Lung (tissue), 12 donors: Measurements from ENCODE around the gene MYOM1. TPM values are rescaled to one million over a fixed set of nuclear protein-coding genes. Genes with fewer than 3 reads are reported as not detected.

Experiments used
- ATAC-seq: fragments of 200-7000 bp; cut with Tn5 transposase; one replicate; pipeline ENCODE4 v1.9.1; 2020; ENCODE audit warnings: moderate number of reproducible peaks; ENCODE audit not compliant: insufficient read depth, low FRiP score
- DNase-seq, 3 donors: peaks; one replicate each; pipeline ENCODE4 v3.0.0-alpha.2; 2013 to 2017
- H3K27ac ChIP-seq, 2 donors: one replicate each; pipeline ENCODE4 v1.5.1; 2013; ENCODE audit warnings: mild to moderate bottlenecking in 2 of 2, moderate library complexity in 2 of 2, control low read depth in 1 of 2, inconsistent platforms in 1 of 2, low read depth in 1 of 2, low read length in 1 of 2
- H3K27me3 ChIP-seq, 3 donors: one replicate each; pipeline ENCODE4 v1.5.1; 2013; ENCODE audit warnings: low read length in 2 of 3; ENCODE audit not compliant: control insufficient read depth in 3 of 3, insufficient read depth in 3 of 3
- H3K36me3 ChIP-seq, 4 donors: one replicate each; pipeline ENCODE4 v1.5.1; 2013; ENCODE audit warnings: low read length in 4 of 4, mild to moderate bottlenecking in 1 of 4, moderate library complexity in 1 of 4; ENCODE audit not compliant: control insufficient read depth in 4 of 4, insufficient read depth in 4 of 4
- H3K4me1 ChIP-seq, 5 donors: one replicate each; pipeline ENCODE4 v1.5.1; 2013; ENCODE audit warnings: low read length in 5 of 5, mild to moderate bottlenecking in 2 of 5, moderate library complexity in 1 of 5; ENCODE audit not compliant: control insufficient read depth in 5 of 5, insufficient read depth in 5 of 5
- H3K4me3 ChIP-seq: one replicate; pipeline ENCODE4 v1.5.1; 2013; ENCODE audit warnings: mild to moderate bottlenecking, control low read depth, moderate library complexity
- H3K9ac ChIP-seq, 2 donors: one replicate each; pipeline ENCODE4 v1.5.1; 2013; ENCODE audit warnings: low read length in 2 of 2, control low read depth in 1 of 2; ENCODE audit not compliant: insufficient read depth in 1 of 2
- H3K9me3 ChIP-seq, 4 donors: one replicate each; pipeline ENCODE4 v1.5.1; 2013; ENCODE audit warnings: low read length in 3 of 4, mild to moderate bottlenecking in 1 of 4, moderate library complexity in 1 of 4; ENCODE audit not compliant: control insufficient read depth in 4 of 4, insufficient read depth in 3 of 4
- CTCF ChIP-seq: IDR thresholded peaks from 2 replicates; pipeline ENCODE4 v1.5.1; 2012; ENCODE audit warnings: mild to moderate bottlenecking; ENCODE audit errors: control extremely low read depth, extremely low read depth
- WGBS, 2 donors: extraction: QIAGEN DNeasy Blood & Tissue Kit; methylation state at CpG; one replicate each; pipeline ENCODE4 v1.1.7; 2013; 5-methylcytosine and 5-hydroxymethylcytosine counted together
- polyA plus RNA-seq, 2 donors: library from polyadenylated mRNA; stranded (reverse); fragments of 200-250 nt; gene quantifications; one replicate each; pipeline ENCODE4 v1.2.1, GENCODE V29; 2013
- total RNA-seq, 2 donors: library from RNA; depleted of rRNA in 1 of 2; stranded (reverse); fragments of >200 nt in 1 of 2; gene quantifications; one replicate each; pipeline ENCODE4 v1.2.1, GENCODE V29; 2014 to 2021
- donor health status: control.
- donor health status: control.
- donor health status: Bipolar disorder and iron deficiency.
- donor health status: healthy.
- donor health status: DM: yes; HTN: yes; CAD: no.

Gene MYOM1
- total and polyA plus RNA-seq, 4 donors = 0.61 to 4.6 (median 1.3) TPM

GRCh38 chr18:3148930-3149535, 70.7 kb downstream of the MYOM1 start:
- DNase-seq (no peak), ATAC-seq (no peak)
- H3K9me3 ChIP-seq = no peaks in the 10 kb centered on the region
- H3K27ac ChIP-seq = no peak overlapping the region
- H3K27me3 ChIP-seq = no peaks in the 10 kb centered on the region
- H3K4me1 ChIP-seq = peaks cover 0 to 2% (median 0%) of the 10 kb centered on the region in 5 donors
- no peak overlapping the region for H3K9ac ChIP-seq
- no peak overlapping the region for H3K4me3 ChIP-seq
- H3K36me3 ChIP-seq = no peaks in the 10 kb centered on the region
- WGBS, 2 donors = 60 to 74% methylated on average over 4 of the region's 4 CpGs
- TF ChIP-seq CTCF = no peak

- ATAC-seq = no peak
- 85 to 90% methylated on average over 8 of the region's 8 CpGs for WGBS, 2 donors
Measured at GRCh38 chr18:3147935-3148554, 71.7 kb downstream of the MYOM1 start.

GRCh38 chr18:3140986-3141639, 78.7 kb downstream of the MYOM1 start:
- no peak overlapping the region for H3K9ac ChIP-seq
- peaks cover 0 to 12% (median 0%) of the 10 kb centered on the region in 5 donors for H3K4me1 ChIP-seq
- no peak overlapping the region for H3K4me3 ChIP-seq
- TF ChIP-seq CTCF = no peak
- ATAC-seq = no peak
- DNase-seq = no peak
- no peaks in the 10 kb centered on the region for H3K27me3 ChIP-seq
- WGBS, 2 donors = 84% methylated on average over 10 of the region's 10 CpGs
- no peaks in the 10 kb centered on the region for H3K9me3 ChIP-seq
- no peaks in the 10 kb centered on the region for H3K36me3 ChIP-seq
- peak overlapping the region in 1 of 2 donors; percentile 83 for H3K27ac ChIP-seq

More at GRCh38 chr18:3147935-3148554, 71.7 kb downstream of the MYOM1 start:
- H3K9me3 ChIP-seq = no peaks in the 10 kb centered on the region
- no peak for DNase-seq
- no peaks in the 10 kb centered on the region for H3K36me3 ChIP-seq
- H3K27me3 ChIP-seq = no peaks in the 10 kb centered on the region
- H3K27ac ChIP-seq = no peak overlapping the region
- no peak overlapping the region for H3K9ac ChIP-seq
- no peak for TF ChIP-seq CTCF
- H3K4me1 ChIP-seq = no peaks in the 10 kb centered on the region
- no peak overlapping the region for H3K4me3 ChIP-seq
